NT2/D1 (cell line): Measurements from ENCODE around the gene CDH22.

ENCODE experiments used
- SUZ12 ChIP-seq: IDR thresholded peaks from 2 replicates; pipeline ENCODE4 v1.6.1; 2011; ENCODE audit not compliant: insufficient read length, insufficient read depth; ENCODE audit errors: extremely low read depth
- YY1 ChIP-seq: IDR thresholded peaks from 2 replicates; pipeline ENCODE4 v1.6.1; 2011; ENCODE audit not compliant: insufficient read length, insufficient read depth
- ZNF274 ChIP-seq: IDR thresholded peaks from 2 replicates; pipeline ENCODE4 v1.6.1; 2011; ENCODE audit warnings: mild to moderate bottlenecking, low read depth, low read length

- no peak for TF ChIP-seq ZNF274
- no peak for TF ChIP-seq YY1
- TF ChIP-seq SUZ12 = no peak
Observed at GRCh38 chr20:46229478-46230105, 78.7 kb downstream of the CDH22 start.
